Measurements from ENCODE around the gene CIB4. TPM values are rescaled to one million over a fixed set of nuclear protein-coding genes. Genes with fewer than 3 reads are reported as not detected.
"Not testable (repeated sequence)": the region's sequence is repeated elsewhere in the genome, so short reads cannot be mapped to it uniquely, and the experiment has no call there.

Gene CIB4
- total RNA-seq, 1 donor: not detected

DNA sequence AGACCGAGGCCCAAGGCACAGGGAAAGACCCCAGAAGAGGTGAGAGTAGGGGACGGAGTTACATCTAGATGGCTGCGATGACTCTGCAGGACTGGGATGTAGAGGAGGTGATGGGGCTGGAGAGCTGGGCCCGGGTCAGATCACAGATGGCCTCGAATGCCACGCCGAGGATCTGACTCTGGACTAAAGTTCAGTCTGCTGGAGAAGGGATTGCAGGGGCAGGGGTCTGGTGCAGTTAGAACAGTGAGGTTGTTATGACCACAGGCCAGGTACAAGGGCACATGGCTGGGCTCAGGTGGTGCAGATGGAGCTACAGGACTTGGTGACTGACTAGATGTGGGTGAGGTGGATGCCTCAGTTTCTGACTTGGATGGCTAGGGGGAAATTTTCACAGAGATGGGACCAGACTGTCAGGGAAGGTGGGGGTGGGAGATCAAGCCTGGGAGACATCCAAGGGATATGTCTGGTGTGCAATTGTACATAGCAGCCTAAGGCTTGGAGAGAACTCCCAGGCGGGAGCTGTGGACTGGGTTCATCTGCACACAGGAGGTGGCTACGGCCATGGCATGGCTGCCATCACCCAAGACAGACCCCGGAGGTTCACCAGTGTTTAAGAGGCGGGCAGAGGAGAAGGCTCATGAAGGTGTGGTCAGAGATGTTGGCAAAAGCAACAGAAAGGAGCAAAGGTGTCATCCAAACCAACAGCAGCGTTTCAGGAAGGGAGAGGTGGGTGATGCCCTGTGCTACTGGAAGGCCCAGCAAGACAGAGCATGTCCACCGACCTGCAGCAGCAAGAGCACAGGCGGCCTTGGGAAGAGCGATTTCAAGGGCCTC, 66.9 kb downstream of the CIB4 start:
- DNase-seq (ENCODE audit: low read depth in 2 of 3, low spot score in 2 of 3): no peak

DNA sequence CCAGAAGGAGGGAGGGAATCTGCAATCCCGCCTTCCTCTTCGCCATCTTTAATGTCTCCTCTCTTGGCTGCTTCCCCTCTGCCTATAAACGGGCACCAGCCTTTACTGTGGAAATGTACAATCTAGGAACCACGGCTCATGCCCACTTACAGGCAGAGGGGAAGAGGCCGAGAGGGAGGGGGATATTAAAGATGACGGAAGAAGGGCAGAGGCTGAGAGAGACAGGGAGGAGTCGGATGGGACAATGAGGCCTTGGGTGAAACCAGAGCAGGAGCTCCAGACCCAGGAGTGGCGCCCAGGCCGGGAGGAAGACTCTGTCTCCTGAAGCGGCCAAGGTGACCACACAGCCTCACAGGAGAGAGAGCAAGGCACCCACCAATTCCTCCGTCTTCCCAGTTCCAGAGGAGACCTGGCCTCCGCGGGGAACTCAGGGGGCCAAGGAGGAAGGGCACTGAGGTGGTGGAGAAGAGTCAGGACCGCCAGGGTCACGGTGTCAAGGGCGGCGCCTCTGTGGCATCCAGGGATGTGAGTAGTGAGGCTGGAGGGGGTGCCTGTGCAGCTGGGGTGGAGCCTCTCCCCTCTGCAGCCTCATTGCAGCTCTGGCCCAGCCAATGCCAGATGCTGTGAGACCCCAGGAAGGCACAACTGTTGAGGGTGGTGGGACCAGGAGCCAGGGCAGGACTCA, 67.8 kb downstream of the CIB4 start:
- no peak for DNase-seq (ENCODE audit: low read depth in 2 of 3, low spot score in 2 of 3)

DNA sequence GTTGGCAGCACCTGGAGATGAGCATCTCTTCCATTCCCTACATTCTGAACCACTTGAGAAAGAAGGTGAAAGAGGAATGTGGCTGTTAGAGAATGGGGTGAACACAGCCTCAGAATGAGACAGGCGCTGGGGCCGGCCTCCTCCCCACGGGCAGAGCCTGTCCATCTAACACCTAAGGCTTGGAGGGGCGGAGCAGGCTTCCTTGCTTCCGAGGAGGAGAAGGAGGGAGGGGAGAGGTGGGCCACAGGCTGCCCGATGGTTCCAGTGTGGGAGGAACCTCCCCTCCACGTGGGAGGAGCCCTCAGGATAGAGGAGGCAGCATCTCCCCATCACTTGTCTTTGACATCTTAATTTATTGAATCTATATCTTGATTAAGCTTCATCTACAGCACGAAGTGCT, 68.6 kb downstream of the CIB4 start:
- DNase-seq (ENCODE audit: low read depth in 2 of 3, low spot score in 2 of 3): no peak

DNA sequence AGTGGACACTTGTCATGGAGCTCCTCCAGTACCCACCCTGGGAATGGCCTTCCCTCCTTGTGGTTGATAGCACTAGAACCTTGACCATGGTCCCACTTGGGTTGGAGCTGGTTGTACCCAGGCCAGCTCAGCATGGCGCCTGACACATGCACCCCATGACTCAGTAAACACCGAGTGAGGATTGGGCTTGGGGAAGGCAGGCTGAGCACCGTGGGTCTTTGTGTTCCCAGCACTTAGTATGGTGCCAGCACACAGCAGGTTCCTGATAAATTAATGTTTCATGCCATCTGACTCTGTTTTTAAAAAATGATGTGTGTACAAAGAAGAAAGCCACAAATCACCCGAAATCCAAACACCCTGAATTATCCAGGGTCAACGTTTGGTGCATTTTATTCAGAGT, 69.8 kb downstream of the CIB4 start:
- DNase-seq (ENCODE audit: low read depth in 2 of 3, low spot score in 2 of 3): no peak

DNA sequence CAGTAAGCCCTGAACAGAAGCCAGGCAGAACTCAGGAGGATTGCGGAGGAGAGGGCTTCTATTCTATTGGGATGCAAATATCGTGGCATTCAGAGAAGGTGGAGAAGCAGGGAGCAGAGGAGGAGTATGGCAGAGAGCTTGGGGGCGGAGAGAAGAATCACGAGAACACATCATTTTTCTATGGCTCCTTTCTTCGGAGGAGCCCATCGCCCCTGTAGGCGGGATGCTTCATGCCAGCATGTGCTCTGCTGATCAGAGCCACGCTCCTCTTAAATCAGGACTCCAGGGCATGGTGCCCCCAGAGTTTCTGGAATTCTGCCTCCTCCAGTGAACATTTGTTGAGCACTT, 71.1 kb downstream of the CIB4 start:
- no peak for DNase-seq (ENCODE audit: low read depth in 2 of 3, low spot score in 2 of 3)

DNA sequence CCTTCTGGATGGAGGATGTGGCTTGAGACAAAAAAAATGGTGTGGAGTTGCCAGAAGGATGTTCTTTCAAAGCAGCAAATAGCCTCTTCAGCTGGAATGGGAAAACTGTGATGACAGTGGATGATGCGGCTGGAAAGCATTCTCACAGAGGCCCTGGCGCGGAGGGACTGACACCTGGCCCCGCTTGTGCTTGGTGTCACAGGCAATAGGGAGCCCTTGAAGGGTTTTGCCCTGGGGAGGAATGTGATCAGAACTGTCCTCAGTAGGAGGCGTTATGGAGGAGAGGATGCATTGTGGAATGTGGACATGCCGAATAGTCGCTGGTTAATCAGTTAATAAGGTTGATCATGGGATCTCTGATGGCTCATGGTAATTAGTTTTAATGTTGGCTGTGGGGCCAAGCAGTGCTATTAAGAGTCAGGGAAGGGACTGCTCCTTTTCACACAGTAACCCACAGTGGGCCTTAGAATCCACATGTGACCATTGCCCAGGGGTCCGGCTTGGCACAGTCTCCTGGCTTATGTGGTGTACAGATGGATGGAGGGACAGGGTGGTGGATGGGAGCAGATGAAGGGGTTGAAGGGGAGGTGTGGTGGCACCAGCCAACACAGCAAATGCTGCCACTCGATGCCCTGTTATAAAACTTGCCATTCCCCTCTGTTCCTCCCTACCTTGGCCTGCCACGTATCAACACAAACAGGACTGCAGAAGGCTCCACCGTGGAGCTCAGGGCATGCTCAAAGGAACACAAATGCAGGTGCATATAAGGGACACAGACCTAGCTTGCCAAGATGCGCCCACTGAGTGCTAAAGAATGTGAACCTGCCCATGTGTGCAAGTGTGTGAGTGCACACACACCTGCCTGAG, 71.7 kb downstream of the CIB4 start:
- no peak for DNase-seq (ENCODE audit: low read depth in 2 of 3, low spot score in 2 of 3)

DNA sequence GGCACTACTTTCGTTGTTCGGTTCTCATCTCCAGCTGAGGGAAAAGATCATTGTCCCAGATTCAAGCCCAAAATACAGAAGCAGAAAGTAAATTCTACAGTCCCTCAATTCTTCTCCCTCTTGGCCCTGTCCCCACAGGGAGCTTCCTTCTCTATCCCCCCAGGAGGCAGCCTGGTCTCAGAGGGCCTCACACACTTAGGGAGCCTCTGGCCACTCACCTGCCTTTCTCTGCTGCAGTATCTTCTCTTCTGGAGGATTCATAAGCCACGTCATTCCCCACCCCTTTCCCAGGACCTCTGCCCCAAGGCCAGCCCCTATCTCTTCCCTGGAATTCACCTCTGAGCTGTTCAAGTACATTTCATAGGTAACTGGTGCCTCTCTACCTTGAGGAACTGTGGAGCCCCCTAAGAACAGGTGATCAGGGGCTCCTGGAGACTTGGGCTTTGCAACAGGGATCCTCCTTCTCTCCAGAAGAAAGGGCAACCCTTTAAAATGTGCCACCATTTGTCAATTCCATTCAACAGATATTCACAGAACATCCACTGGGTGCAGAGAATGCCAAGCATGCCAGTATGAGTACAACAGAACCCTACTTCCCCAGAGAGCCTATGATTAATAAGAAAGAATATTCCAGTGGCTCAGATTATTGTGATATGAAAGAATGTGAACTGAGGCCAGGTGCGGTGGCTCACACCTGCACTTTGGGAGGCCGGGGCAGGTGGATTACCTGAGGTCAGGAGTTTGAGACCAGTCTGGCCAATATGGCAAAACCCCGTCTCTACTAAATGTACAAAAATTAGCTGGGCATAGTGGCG, 72.9 kb downstream of the CIB4 start:
- no peak for DNase-seq (ENCODE audit: low read depth in 2 of 3, low spot score in 2 of 3)

DNA sequence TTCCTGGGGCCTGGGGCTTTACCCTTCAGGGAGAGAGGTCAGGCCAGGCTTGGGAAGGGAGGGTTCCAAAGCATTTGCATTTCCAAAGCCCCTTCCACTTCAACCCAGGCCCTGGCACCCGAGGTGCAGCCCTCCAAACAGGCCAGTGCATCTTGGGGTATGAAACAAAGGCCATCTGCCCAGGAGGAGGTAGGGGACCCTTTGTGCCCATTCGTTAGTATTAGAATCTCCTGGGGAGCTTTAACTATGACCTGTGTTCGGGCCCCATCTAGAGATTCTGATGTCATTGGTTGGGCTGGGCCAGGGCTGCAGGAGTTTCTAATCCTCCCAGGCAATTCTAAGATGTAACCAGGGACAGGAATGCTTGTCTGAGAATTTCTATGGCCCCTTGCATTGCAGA, 73.6 kb downstream of the CIB4 start:
- DNase-seq (ENCODE audit: low read depth in 2 of 3, low spot score in 2 of 3): no peak

DNA sequence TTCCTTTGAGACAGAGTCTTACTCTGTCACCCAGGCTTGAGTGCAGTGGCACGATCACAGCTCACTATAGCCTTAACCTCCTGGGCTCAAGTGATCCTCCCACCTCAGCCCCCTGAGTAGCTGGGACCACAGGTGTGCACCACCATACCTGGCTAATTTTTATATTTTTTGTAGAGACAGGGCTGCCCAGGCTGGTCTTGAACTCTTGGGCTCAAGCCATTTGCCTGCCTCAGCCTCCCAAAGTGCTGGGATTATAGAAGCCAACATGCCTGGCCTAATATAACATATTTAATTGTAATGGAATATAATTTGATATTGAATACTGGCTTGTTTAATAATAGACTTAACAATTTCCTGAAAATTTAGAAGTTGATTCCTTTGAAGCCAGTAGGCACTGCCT, 74.4 kb downstream of the CIB4 start:
- DNase-seq (ENCODE audit: low read depth in 2 of 3, low spot score in 2 of 3): not testable (repeated sequence)

DNA sequence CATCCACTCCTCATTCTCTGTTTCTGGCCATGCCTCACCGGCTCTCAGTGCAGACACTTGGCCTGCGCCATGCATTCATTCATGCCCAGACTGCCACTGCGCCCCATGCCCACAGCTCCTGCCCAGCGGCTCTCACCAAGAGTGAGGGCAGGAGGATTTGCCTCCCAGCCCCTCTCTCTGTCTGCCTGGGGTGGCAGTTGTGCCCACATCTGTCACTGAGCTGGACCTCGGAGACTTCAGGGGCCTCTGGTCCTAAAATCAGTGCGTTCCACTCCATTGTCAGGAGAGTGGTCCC, 75.1 kb downstream of the CIB4 start:
- no peak for DNase-seq (ENCODE audit: low read depth in 2 of 3, low spot score in 2 of 3)

DNA sequence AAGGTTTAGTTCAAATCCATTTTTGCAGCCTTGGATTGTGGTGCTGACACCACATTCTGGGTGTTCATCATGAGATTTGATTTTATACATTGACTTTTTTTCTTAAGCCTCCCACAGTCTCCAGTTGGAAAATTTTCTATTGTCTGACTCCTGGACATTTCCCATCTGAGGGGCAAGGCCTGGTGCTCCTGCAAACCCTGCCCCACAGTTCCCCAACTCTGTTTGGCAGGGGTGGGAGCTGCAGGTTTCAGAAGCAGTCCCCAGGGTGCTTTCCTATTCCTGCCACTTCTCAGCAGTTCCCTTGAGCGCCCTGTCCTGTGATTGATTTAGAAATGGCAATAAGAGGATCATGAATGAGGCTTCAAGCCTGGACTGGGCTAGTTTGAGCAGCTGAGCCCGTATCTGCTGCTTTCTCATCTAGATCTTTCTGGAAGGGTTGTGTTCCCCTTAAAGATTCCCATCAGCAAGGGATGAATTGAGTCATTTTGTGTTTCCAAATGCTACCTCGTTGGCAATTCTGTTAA, 77.0 kb downstream of the CIB4 start:
- no peak for DNase-seq (ENCODE audit: low read depth in 2 of 3, low spot score in 2 of 3)

DNA sequence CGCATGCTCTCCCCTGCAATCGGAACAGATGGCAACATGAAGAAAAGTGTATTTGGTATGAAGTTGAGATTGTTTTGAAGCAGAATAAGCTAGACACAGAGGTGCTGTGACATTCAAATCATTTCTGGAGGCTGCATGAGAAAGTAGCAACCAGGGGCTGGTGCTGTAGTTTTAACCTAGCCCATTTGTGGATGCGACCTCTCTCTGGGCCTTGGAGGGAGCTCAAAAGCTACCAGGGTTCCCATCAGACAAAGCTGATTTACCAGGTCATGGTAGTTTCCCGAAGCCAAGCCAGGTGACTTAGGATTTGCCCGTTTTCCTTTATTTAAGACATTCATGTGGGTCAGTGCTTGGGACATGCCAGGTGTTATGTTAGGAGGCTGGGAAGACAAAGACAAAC, 77.5 kb downstream of the CIB4 start:
- DNase-seq (ENCODE audit: low read depth in 2 of 3, low spot score in 2 of 3): no peak

DNA sequence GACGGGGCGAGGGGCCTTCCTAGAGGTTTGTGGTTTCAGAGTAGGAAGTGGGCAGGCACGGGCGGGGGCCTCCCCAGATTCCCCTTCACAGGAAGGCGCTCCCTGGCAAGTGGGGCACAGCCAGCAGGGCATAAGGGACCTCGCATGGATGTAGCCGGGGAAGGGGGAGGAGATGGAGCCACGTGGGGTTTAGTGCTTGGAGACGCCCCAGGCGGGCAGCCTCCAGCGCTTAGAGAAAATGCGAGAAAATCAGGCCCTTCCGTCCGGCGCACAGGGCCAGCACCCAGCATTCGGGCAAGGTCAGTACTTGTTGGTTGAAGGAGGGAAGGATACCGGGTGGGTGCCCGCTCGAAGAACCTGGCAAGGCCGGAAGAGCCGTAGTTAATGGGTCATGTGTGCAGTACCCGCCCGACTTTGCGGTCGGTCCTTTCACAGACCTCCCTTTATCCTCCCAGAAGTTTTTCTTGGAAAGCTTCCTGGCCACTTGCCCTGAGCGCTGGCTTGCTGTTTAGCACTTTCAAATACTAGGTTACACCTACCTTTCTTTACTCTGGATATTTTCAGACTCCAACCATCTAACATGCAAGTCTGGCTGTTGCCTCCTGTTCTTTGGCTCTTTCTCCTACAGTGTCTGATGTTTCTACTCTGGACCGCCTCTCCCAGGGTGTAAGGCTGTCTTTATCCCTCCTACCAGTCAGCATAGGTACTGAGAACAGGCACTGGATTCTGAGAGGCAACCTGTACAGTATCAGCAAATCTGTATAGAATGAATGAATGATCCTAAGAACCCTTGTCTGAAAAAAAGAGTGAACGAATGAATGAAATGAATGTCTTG, 78.1 kb downstream of the CIB4 start:
- peak in 2 of 3 donors; percentile 37 to 45 for DNase-seq (ENCODE audit: low read depth in 2 of 3, low spot score in 2 of 3)

DNA sequence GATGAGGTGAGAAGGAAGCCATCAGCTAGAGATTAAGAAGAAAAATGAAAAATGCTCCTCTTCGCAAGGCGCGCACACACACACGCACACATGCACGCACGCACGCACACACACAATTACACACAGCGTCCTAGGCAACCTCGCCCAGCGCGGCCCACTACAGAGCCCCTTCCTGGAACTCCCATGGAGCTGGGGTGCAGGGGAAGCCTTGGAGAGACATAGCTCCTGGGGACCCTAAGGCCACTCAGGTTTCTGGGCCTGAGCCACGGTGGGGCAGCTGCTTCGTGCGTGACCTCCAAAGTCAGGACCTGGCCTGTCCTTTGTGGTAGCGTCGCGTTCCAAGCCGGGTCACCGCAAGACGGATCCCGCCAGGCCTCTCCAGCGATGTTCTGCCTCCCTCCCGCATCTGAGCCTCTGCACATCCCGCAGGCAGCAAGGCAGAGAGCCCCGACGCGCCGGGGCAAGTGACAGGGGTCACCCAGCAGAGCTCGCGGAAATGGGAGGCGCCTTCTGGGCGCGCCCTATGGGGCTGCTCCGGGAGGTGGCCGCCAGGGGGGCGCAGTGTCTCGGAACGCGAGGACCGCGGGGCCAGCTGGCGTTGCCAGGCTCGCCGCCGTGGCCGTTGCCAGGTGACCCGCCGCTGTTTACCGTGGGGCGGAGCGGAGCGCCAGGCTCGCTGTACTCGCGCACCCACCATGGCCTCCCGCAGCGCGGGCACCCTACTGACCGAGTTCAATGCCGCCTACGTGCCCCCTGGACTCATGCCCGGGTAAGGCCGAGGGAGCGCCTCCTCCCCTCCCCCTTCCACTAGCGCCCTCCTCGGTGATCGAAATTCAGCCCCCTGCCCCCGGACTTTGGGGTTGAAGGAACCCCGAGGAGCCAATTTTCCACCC, 79.0 kb downstream of the CIB4 start:
- DNase-seq (ENCODE audit: low read depth in 2 of 3, low spot score in 2 of 3): peak in 2 of 3 donors; percentile 78 to 80

DNA sequence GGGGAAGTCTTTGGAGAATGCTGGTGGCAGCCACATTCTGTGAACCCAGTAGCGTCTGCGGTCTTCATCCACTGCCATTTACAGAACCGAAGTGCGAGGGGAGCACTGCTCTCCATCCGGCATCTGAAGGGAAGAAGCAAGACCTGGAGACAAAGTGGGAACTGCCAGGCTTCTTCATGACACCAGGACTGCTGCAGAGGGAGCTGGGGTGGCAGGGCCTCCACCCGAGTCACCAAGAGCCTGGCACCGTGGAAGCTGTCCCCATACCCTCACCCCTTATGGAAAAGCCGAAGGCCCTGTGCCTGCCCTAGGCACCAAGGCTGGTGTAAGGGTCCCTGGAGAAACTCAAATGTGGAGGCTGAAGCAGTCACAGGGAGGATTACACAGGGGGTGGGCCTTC, 79.8 kb downstream of the CIB4 start:
- DNase-seq (ENCODE audit: low read depth in 2 of 3, low spot score in 2 of 3): no peak

DNA sequence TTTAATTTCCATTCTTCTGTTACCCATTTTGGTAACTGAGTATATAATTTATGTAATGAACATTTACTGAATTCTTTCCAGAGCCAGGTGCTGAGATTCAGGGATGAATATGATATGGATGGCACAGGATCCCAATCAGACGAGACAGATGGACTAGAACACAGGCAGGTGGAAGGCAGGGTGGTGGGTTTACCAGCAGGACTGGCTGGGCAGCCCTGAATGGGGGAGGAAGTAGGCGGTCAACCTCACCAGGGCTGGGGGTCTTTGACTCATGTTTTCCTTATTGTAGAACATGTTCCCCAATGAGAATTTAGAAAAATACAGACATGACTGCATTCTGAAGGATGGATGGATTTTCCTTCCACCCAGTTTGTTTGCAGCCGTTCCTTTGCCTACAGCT, 80.3 kb downstream of the CIB4 start:
- DNase-seq (ENCODE audit: low read depth in 2 of 3, low spot score in 2 of 3): no peak

DNA sequence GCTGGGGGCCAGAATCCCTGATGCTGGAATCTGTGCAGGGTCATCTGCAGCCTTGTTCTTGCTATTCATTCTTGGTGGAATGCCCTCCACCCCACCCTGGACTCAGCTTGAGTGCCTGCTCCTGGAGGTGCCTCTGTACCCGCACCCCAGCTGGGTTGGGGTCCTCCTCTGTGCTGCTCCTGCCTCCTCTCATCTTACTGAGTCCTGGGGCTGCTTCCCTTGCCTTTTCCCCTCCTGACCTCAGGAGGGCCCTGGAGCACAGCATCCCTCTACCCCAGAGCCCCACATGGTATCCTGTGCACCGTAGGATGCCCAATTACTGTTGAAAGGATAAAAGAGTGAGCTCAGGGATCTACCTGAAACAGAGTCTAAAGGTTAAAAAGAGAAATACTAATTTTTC, 81.6 kb downstream of the CIB4 start:
- DNase-seq (ENCODE audit: low read depth in 2 of 3, low spot score in 2 of 3): no peak

DNA sequence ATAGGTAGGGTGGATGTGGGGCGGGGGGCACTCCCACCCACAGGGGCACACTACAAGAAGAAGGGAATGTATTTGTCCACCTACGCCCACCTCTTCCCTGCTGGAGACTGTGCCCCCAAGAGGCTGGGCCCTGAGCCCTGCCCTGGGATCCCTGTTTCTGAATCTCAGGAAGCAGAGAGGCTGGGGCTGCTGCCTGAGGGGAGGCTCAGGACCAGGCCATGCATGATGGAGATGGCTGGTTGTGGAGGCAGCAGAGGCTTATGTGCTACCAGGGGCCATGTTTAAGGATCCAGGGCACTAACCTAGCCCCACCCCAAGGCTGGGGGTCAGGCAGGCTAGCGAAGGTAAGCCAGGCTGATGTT, 82.1 kb downstream of the CIB4 start:
- DNase-seq (ENCODE audit: low read depth in 2 of 3, low spot score in 2 of 3): no peak

Measured in hematopoietic multipotent progenitor cell (in vitro differentiated cells).